ENCODE measurements around the gene APH1B. TPM values are rescaled to one million over a fixed set of nuclear protein-coding genes. Genes with fewer than 3 reads are reported as not detected.
"Not testable (repeated sequence)": the region's sequence is repeated elsewhere in the genome, so short reads cannot be mapped to it uniquely, and the experiment has no call there.

Gene APH1B
- total RNA-seq, 1 donor from 2014 or later: 3.3 TPM

DNA sequence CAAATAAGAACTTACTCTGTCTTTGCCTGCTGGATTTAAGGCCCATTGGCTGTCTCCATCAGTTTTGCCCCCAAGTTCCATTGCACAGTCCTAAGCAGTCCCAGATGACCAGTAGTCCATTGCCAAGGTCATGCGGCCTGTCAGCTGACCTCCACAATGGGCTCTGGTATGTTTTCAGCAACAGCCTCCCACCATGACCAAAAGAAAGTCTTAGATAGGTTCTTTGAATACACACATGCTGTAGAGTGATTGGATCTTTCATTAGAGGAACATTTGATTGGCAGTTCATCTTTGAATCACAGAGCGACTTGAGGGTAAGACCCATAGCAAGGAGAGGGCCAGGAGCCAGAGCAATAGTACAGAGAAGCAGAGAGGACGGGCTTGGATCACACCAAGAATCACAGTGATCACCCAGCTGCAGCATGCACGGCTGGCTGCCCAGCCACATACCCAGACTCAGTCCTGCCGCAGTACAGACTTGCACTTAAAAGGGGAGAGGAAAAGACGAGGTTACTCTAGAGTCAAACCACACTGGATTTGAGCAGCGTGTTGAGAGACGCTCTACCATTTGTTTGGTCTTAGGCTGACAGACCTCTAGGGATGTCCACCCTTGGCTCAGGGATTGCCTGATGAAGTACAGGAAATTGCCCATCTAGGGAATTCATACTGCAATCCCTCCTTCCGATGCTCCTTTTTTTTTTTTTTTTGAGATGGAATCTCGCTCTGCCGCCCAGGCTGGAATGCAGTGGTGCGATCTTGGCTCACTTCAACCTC is 50.4 kb downstream of the APH1B start:
- no peak for ATAC-seq
- DNase-seq (ENCODE audit: low spot score): no peak

DNA sequence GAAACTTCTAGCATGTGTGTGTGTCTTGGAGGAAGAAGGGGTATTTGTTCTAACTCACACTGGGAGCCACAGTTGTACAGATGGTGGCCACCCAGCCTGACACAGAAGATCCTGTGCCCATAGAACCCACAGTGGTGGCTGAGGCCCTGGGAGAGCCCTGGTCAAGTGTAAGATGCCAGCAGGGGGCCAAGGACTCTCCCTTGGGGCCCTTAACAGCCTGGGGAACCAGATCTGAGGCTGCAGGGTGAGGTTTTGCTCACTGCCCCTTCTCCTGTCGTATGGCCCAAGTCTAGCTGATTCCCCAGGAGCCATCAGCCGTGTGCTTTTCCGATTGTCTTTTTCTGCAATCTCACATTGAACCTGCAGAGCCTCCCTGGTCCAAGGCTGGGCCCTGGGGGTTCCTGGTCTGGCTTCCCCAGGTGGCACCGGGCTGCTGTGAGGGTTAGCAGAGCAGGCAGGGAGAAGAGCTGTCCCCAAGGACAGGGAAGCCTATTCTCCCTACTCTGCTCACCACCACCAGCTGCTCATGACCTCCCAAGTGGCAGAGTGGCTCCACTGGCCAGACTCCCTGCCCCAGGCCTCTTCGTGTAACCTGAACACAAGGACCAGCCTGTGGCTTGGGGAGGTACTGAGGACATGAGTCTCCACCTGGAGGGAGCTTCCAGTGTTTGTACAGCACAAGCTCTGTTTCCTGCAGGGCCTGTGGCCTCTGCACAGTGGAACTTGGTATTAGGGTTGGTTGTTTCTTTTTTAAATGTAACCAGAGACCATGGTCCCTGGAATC is 52.4 kb downstream of the APH1B start:
- ATAC-seq: no peak
- peak; percentile 27 for DNase-seq (ENCODE audit: low spot score)

DNA sequence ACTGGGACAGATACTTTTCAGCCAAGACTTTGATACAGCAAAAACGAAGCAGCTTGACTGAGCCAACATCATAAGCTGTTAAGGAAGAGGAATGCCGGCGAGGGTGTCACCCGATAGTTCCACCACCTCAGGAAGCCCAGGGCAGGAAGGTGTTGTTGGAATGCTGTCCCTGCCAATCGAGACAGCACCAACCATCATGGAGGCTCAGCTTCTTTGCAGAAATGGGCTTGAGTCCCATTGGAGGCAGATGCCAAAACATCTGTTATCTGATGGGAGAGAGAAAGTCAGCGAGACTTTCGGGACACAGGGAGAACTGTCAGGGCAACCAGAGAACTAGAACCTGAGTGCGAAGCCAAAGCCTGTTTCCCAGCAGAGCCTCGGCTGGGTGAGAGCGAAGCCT is 53.5 kb downstream of the APH1B start:
- ATAC-seq (no peak), DNase-seq (ENCODE audit: low spot score) (no peak)

DNA sequence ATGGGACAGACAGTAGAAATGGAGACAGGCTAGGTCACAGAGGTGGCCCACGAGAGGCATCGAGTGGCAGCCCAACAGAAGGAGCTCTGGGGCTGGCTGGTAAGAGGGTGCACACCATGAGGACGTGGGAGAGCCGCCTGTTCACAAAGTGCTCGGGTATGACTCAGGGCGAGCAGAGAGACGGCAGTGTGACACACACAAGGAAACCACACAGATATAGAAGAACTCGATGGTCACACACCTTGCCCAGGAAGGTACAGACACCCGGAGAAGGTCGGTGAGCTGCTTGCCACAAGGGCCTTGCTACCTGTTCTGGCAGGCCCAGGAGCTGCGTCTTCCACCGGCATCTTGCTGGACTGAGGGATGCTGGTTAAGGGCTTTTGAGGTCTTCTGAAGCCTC is 54.1 kb downstream of the APH1B start:
- ATAC-seq (no peak), DNase-seq (ENCODE audit: low spot score) (no peak)

DNA sequence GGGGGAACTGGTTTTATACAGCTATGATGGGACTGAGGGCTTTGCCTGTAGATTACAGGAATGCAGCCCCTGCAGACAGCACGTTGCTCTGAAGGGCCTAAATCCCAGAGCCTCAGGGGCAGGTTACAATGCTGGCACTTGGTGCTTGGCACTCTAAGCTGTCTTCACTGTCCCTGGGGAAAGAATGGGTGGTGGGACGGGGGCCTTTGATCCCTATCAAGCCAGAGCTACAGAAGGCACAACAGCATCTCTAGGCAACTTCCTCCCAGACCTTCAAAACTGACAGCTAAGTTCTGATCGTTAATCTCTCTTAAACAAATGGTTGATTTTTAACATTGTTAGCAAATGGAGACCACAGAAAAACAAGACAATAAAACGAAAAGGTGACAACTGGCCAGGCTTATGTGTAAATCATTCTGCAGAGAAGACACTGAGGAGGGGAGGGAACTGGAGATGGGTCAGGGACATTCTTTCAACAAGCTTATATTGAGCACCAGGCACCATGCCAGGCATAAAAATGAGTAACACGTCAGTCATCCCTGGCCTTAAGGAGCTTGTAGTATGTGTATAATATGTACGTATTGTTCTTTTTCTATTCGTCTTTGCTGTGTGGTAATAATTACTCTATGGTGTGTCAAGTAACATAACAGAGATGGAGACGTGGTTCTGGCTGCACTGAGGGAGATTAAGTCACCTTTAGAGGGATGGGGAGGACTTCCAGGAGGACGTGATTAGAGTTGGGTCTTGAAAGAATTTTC is 55.1 kb downstream of the APH1B start:
- ATAC-seq: no peak
- DNase-seq (ENCODE audit: low spot score): no peak

DNA sequence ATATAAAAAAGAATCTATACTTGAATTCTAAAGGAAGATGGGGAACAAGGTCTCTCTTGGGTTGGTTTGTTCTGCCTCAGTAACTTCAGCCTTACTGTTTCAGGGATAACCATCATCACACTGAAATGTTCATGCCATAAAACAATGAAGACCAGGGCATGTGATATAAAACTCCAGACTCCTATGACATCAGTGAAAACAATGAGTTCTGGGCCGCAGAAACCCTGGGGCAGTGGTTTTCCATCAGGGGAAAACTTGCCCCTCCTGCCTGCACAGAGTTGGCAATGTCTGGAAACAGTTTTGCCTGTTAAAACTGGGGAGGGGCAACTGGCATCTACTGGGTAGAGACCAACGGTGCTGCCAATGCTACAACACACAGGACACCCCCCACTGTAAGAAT is 57.4 kb downstream of the APH1B start:
- DNase-seq (ENCODE audit: low spot score): no peak
- ATAC-seq: no peak

DNA sequence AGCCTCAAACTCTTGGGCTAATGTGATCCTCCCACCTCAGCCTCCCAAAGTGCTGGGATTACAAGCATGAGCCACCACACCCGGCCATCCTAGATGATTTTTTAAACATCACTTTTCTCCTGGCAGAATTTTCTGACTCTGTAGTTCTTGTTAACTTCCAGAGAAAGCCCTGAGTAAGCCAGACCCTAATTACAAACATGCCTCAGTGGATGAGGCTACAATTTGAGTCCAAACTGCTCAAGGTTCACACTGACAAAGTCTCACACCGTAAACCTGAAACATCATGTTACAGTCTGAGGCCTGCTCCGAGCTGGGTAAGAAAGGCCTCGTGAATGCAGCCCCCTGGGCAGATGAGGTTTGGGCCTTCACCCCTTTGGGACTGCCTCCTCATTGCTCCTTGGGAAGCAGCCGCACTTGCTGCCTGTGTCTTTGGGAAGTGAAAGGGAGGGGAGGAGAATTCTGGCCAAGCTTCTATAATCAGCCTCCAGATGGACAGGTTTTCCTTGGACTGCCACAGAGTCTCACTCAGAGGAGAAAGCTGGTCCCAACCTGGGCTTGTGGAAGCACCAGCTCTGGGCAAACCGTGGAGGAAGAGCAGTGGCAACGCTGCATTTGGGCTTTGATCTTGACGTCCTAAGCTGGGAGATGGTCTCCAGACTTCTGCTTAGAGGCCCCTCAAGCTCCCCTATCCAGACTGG is 58.3 kb downstream of the APH1B start:
- DNase-seq (ENCODE audit: low spot score): peak; percentile 18

DNA sequence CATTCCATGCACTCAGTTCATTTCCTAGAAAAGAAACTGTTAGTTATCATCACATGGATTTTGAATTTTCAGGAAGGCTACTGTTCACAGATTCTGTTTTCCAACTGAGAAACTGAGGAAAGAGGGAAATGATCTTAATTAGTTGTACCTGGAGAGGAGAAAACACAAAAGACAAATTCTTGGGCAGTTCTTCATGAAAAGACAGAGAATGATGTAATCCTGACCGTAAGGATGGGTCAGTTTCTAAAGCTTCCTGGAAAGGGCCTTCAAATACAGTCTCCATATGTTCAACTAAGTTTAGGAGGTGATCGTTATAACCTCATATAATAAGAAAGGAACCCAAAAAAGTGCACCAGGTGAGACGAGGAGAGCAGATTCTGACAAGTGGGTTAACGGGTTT is 59.6 kb downstream of the APH1B start:
- no peak for DNase-seq (ENCODE audit: low spot score)
- no peak for ATAC-seq

More for the DNA sequence above, 58.3 kb downstream of the APH1B start:
- ATAC-seq: no peak

DNA sequence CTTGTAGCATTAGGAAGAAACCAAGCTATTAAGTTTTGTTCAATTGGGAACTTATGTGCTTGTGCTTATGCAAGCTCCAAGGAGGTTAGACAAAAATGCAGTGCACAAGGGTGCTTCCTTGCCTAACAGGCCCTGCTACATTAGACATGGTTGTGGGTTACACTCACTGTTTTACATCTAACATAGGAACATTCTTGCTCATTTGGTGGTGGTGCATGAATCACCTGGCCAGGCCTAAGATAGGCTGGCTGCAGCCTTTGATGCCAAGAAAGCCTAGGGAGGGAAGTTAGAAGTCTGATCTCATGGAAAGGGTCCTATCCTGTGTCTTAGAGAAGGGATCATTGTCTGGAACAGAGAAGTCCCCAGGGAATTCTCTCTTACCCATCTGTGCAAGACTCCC is 60.8 kb downstream of the APH1B start:
- no peak for ATAC-seq
- DNase-seq (ENCODE audit: low spot score): no peak

DNA sequence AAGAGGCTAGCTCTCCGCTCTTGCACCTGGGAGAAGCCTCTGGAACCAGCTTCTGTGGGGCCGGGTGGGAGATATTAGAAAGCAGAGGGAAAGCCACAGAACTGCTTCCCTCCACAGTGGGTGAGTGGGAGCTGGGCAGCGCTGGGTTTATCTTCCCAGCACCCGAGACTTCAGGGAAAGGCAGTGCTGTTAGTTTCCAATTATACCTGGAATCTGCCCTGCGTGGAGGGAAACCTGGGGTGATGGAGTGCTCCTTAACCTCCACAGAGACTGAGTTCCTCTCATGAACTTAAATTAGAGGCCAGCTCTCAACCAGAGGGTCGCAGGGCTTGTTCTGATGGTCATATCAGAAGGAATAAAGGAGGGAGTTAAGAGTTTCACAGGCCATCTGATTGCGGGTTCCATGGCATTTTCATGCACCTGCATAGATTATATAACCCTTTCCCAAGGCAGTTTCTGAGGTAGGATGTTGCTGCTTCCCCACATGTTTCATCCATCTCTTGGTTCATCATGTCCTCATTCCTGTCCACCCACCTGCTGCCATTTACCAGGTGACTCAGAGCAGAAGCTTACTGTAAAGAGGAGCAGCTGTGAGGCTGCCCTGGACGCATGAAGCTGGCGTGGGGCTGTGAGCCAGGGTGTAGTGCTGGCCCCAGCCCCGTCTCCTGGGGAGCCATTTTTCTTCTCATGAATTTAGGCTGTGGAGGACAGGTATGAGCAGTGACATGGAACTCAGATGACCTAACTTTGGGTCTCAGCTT is 61.8 kb downstream of the APH1B start:
- ATAC-seq: no peak
- no peak for DNase-seq (ENCODE audit: low spot score)

DNA sequence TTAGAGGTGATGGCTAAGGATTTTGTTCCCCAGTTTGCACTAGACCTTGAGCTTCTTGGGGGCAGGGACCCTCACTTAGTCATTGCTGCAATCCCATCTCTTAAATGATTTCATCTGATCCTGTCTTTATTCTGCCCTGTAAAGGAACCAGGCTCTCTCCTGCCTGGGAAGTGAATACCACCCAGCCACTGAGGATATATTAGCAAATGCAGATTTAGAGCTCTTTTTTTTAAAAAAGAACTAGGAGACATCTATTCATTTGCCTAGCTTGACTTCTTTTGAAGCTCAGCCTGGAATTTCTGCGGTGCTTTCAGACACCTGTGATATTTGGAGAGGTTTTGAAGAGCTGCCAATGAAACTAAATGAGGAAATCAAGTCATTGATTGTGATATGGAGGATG is 62.4 kb downstream of the APH1B start:
- no peak for DNase-seq (ENCODE audit: low spot score)
- no peak for ATAC-seq

DNA sequence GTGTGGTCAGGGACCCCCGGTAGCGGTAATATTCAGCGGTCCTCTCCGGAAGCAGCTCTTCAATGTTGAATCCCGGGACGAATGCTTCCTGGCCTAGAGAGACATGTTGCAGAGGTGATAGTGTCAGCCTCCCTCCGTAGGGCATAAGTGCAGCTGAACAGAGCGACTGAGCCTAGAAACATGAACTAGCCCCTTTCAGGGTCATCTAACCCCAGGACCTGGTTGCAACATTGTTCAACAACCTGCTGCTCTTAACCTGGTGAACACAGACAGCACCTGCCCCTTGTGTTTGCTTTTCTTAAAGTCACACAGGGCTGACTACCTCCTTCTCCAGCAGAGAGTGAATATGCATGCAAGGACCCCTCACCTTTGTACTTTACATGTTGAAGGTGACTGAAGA is 62.9 kb downstream of the APH1B start:
- DNase-seq (ENCODE audit: low spot score): peak; percentile 49
- peak; percentile 92 for ATAC-seq

DNA sequence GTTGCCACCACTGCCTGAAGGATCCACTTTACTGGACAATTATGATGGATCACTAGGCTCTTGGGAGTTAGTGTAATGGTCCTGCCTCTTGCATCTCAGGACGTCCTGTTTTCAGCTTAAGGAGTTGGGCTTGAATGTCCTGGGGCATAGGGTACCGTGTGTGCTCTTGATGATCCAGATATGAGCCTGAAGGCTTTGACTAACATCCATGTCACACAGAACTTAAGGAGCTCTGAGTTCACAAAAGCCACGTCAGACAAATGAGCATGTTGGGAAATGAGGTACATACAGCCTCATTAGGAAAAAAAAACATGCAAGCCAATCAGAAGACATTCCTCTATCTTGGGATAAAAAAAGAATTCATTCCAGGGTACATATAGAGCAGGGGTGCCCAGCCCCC is 63.5 kb downstream of the APH1B start:
- DNase-seq (ENCODE audit: low spot score) (no peak), ATAC-seq (no peak)

DNA sequence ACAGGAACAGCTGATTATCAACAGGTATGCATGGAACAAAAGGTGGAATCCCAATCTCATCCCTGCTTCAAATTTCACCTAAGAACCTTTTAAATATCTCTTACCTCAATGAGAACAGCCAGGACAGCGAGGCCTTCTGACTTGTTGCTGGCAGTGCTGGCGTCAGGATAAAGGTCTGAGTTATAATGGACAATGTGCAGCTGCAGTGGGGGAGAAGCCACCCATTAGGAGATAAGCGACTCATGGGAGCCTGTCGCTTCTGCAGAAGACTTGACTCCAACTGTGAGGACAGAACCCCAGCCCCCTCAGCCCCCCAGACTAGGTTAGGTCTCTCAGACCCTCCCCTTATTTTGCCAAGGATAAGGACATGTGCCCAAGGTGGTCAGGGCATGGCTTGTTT is 64.5 kb downstream of the APH1B start:
- no peak for DNase-seq (ENCODE audit: low spot score)

DNA sequence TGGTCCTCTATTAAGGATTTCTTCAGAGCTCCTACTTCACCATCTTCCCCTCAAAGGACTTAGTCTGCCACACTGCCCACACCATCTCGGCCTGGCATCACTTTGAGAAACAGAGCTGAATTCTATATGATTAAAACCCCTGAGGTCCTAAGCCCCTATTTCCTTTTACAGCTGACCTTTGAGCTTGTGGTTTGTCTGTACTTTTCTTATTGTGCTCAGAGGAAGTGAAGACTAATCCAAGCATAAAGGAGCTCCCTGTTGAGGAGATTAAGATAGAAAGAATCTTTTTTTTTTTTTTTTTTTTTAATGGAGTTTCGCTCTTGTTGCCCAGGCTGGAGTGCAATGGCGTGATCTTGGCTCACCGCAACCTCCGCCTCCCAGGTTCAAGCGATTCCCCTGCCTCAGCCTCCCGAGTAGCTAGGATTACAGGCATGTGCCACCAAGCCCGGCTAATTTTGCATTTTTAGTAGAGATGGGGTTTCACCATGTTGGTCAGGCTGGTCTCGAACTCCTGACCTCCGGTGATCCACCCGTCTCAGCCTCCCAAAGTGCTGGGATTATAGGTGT is 65.7 kb downstream of the APH1B start:
- DNase-seq (ENCODE audit: low spot score); ATAC-seq: not testable (repeated sequence)

More for the DNA sequence above, 64.5 kb downstream of the APH1B start:
- no peak for ATAC-seq

DNA sequence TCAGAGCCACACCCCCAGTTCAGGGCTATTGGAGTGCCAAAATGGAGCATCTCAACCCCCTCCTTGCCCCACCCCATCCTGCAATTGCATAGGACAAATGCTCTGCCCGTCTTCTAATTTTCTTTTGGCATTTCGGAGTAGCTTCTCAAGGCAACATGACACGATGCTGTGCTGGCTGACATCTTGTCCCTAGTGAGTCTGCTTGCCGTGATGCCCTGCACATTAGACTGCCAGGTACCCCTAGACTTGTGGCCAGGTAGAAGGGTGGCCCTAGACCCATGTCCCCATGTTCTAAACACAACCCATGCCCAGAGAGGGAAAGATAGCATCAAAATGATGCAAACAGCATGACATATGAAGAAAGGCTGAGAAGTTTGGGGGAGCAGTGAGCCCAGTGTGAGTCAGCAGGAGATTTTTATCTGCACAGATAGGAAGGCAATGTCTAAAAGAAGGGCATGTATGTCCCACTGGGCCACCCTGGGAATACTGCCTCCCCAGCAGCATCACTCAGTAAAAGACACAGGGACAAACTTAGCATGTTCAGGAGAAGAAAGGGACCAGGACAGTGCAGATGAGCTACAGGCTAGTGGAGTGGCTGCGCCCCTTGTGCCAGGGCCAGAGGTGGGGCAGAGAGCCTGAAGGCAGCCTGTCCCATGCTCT is 67.5 kb downstream of the APH1B start:
- DNase-seq (ENCODE audit: low spot score): no peak
- ATAC-seq: no peak

DNA sequence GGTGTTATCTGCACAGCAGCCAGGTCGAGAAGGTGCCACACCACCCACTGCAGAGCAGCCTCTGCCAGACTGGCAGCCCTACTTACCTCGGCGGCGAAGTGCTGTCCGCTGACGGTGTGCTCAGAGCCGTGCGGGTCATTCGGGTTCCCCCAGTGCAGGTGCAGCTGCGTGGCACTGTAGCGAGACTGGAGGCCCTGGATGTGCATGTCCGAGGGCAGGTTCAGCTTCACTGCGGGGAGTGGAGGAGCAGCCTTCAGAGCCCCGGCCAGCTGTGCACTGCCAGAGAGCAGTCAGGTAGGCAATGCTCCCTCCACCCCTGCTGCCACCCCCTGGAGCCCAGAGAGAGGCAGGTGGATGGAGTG is 68.0 kb downstream of the APH1B start:
- ATAC-seq (no peak), DNase-seq (ENCODE audit: low spot score) (no peak)

DNA sequence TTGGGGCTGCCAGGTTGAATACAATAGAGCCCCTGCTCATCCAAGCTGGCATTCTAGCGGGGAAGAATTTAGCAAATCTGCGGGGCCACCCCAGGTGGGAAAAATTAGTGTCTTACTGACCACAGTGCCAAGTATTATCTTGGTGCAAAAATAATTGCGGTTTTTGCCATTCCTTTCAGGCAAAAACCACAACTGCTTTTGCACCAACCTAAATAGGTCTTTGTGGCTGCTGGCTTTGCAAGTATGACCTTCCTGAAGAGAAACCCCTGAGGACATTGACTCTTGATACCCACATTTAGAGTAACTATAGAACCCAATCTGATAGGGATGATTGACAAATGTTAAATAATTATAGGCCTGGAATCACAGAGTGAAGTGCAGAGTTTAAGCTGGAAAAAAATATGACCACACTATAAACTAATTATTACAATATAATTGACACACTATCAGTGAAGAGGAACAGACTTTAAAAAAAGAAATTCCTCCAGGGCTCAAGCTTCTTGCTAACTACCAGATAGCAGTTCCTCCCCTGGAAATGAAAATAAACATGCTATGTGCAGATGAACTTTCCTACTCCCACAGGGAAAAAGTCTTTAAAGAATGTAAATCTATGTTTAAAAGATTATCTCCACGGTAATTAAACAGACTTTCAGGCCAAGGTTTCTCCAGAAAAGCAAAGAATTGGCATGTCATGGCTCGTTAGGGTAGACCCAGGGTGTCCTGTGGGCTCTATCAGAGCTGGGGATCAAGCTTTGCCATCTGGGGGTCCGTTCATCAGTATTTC is 69.9 kb downstream of the APH1B start:
- no peak for ATAC-seq

DNA sequence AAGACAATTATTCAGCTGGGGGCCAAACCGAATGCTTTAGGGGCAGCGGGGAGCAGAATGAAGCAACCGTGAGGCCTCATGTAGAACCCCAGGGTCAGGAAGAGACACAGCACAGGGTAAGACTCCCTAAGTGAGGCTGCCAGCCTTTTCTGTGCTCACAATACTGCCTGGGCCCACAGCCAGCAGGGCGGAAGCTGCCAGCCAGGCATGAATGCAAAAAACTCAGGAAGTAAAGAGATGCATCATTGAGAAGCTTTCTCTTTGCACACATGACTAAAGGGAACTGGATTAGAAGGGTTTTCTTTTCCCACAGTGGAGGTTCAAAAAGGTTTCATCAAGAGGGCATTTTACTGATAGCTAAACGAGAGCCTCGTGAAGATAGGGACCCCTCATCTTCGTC is 71.0 kb downstream of the APH1B start:
- DNase-seq (ENCODE audit: low spot score) (no peak), ATAC-seq (peak; percentile 42)

More for the DNA sequence above, 69.9 kb downstream of the APH1B start:
- DNase-seq (ENCODE audit: low spot score): no peak
